Bronchial epithelial cell (primary cell): ENCODE measurements around the gene LYPD8. TPM values are rescaled to one million over a fixed set of nuclear protein-coding genes. Genes with fewer than 3 reads are reported as not detected.
"Not testable (repeated sequence)": the region's sequence is repeated elsewhere in the genome, so short reads cannot be mapped to it uniquely, and the experiment has no call there.

ENCODE experiments used
- DNase-seq: peaks from one replicate; pipeline ENCODE4 v3.0.0-alpha.2; 2010; ENCODE audit warnings: low read depth
- FAIRE-seq: peaks from 2 replicates; lab custom pipeline; 2011; peaks lifted over from hg19 to GRCh38; lab: Jason Lieb, UNC
- H3K27me3 ChIP-seq: 2 replicates; pipeline ENCODE4 v1.5.1; 2011; ENCODE audit warnings: low read length; ENCODE audit not compliant: control insufficient read depth, insufficient read depth
- H3K36me3 ChIP-seq: 2 replicates; pipeline ENCODE4 v1.5.1; 2011; ENCODE audit warnings: low read length; ENCODE audit not compliant: control insufficient read depth, insufficient read depth
- H3K4me3 ChIP-seq: 2 replicates; pipeline ENCODE4 v1.5.1; 2011; ENCODE audit warnings: mild to moderate bottlenecking, low read depth, low read length, control low read depth
- total RNA-seq: library from RNA; depleted of rRNA; stranded (reverse); fragments of >200 nt; gene quantifications from 2 replicates; pipeline ENCODE4 v1.2.1, GENCODE V29; 2014
- TF ChIP-seq, protein P1 (sequence below): IDR thresholded peaks from 2 replicates; pipeline ENCODE4 v1.5.1; 2011; ENCODE audit warnings: mild to moderate bottlenecking, moderate library complexity, low read length, control low read depth, inconsistent platforms; ENCODE audit not compliant: insufficient read depth, severe bottlenecking

The LYPD8 gene
- not detected in 2 replicates for total RNA-seq

- Histone ChIP-seq H3K27me3 (no peaks in the 10 kb centered on the region), H3K36me3 (no peaks in the 10 kb centered on the region), H3K4me3 (no peak within 1 kb of the TSS)
- TF ChIP-seq, protein P1, sequence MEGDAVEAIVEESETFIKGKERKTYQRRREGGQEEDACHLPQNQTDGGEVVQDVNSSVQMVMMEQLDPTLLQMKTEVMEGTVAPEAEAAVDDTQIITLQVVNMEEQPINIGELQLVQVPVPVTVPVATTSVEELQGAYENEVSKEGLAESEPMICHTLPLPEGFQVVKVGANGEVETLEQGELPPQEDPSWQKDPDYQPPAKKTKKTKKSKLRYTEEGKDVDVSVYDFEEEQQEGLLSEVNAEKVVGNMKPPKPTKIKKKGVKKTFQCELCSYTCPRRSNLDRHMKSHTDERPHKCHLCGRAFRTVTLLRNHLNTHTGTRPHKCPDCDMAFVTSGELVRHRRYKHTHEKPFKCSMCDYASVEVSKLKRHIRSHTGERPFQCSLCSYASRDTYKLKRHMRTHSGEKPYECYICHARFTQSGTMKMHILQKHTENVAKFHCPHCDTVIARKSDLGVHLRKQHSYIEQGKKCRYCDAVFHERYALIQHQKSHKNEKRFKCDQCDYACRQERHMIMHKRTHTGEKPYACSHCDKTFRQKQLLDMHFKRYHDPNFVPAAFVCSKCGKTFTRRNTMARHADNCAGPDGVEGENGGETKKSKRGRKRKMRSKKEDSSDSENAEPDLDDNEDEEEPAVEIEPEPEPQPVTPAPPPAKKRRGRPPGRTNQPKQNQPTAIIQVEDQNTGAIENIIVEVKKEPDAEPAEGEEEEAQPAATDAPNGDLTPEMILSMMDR: no peak
- DNase-seq: no peak
- FAIRE-seq: no peak
Measured at GRCh38 chr1:248755517-248755916, at the start of gene LYPD8. Gene LYPD8, minus strand, starts transcription at chr1:248755759. Its CDS starts 4,678 bp downstream, at chr1:248751081.

DNA sequence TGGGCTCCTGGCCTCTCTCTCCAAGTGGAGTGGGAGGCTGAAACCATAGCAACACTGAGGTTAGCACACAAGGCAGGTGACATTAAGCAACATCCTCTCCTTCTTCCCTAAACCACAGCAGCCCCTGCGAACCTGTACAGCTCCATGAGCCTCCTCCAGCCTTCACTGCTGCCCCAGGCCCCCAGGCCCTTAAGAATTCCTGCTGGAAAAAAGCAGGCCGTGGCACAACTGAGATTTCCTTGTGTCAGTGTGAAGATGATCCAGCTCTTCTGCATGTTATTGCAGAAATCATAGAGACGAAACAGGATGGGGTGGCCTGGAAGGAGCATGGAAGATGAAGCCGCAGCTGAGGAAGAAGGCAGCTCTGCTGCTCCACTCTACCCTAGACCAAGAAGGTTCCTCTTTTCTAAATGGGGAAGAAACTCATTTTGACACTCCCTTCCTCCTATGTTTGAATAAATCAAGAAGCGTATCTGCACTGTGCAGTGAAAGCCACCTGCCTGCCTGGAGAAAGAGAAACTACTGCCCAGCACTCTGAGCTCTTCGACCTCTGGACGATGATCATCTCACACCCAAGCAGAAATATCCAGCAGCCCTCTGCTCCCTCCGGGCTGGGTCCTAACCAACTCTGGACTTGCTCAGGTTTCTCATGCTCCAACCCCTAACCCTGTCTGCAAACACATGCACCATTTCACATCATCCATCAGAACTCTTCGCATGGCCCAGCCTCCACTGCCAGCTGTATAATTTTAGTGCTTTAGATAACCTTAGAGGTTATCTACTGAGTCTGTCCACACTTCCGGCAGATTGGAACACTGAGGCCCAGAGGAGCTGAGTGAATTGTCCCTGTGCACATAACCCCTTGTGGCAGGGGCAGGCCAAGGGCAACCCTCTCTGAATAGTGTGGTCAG, 49.5 kb upstream of the LYPD8 start:
- Histone ChIP-seq H3K36me3 (no peaks in the 10 kb centered on the region), H3K4me3 (no peak overlapping the region), H3K27me3 (no peaks in the 10 kb centered on the region)
- DNase-seq (no peak), FAIRE-seq (no peak)
- TF ChIP-seq, protein P1: no peak

DNA sequence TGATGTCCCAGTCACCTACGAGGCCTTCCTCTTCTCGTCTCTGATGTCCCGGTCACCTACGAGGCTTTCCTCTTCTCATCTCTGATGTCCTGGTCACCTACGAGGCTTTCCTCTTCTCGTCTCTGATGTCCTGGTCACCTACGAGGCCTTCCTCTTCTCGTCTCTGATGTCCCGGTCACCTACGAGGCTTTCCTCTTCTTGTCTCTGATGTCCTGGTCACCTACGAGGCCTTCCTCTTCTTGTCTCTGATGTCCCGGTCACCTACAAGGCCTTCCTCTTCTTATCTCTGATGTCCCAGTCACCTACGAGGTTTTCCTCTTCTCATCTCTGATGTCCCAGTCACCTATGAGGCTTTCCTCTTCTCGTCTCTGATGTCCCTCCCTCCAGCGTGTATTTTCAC, 47.9 kb upstream of the LYPD8 start:
- H3K27me3 ChIP-seq, H3K4me3 ChIP-seq, FAIRE-seq, H3K36me3 ChIP-seq, DNase-seq: not testable (repeated sequence)

DNA sequence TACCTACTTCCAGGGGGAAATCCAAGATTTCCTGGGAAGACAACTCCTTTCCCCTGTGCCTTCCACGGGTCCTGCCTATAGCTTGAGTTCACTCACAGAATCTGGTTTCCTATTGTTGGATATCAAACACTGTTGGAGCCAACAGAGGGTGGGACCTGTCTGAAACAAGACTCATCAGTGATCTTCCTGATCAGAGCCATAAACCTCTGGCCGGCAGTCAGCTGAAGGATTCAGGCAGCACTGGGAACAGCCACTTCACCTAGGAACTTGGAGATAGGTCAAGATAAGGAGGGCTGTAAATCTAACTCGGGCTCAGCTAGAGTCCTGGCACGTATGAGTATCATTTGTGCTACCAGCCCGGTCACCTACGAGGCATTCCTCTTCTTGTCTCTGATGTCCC, 46.9 kb upstream of the LYPD8 start:
- Histone ChIP-seq H3K27me3 (no peaks in the 10 kb centered on the region), H3K36me3 (no peaks in the 10 kb centered on the region), H3K4me3 (no peak overlapping the region)
- DNase-seq: no peak
- no peak for FAIRE-seq
- TF ChIP-seq, protein P1: no peak

DNA sequence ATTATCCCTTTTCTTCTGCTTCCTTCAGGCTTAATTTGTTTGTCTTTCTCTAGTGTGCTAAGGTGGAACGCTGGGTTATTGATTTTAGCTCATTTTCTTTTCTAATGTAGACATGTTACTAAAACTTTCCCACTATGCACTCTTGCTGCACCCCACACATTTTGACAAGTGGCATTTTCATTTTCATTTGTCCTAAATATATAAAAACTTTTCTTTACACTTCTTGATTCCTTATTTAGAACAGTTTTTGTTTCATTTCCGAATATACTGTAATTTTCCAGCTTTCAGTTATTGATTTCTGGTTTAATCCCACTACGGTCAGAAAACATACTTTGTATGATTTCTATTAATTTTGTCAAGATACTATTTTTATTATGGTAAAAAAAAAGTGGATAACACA, 44.9 kb upstream of the LYPD8 start:
- H3K4me3 ChIP-seq: no peak overlapping the region
- no peaks in the 10 kb centered on the region for H3K36me3 ChIP-seq
- no peak for DNase-seq
- H3K27me3 ChIP-seq: no peaks in the 10 kb centered on the region
- TF ChIP-seq, protein P1: no peak
- FAIRE-seq: no peak

DNA sequence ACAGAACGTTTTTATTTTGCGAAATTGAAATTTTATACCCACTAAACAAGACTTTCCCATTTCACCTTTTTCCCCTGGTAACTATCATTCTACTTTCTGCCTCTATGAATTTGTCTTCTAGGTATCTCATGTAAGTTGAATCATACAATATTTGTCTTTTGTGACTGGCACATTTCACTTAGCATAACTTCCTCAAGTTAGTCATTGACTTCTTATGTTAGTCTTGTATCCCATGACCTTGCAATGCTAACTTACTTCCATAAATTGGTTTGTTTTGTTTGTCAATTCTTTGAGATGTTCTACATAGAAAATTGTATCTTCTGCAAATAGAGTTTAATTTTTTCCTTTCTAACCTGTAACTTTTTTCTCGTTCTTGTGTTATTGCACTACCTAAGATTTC, 43.2 kb upstream of the LYPD8 start:
- H3K36me3 ChIP-seq: no peaks in the 10 kb centered on the region
- TF ChIP-seq, protein P1: no peak
- DNase-seq (peak; percentile 23), FAIRE-seq (no peak)
- H3K27me3 ChIP-seq: no peaks in the 10 kb centered on the region
- H3K4me3 ChIP-seq: no peak overlapping the region

DNA sequence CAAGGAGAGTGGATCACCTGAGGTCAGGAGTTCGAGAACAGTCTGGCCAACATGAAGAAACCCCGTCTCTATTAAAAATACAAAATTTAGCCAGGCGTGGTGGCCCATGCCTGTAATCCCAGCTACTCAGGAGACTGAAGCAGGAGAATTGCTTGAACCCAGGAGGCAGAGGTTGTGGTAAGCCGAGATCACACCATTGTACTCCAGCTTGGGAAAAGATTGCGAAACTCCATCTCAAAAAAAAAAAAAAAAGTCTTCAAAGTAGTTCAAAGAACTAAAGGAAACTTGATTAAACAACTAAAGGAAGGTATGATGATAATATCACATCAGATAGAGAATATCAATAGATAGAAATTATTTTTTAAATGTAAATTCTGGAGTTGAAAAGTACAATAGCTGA, 39.1 kb upstream of the LYPD8 start:
- not testable (repeated sequence) for H3K4me3 ChIP-seq, FAIRE-seq, H3K27me3 ChIP-seq, DNase-seq, H3K36me3 ChIP-seq
